Measurements from ENCODE around the gene NOTUM.

Gene NOTUM

DNA sequence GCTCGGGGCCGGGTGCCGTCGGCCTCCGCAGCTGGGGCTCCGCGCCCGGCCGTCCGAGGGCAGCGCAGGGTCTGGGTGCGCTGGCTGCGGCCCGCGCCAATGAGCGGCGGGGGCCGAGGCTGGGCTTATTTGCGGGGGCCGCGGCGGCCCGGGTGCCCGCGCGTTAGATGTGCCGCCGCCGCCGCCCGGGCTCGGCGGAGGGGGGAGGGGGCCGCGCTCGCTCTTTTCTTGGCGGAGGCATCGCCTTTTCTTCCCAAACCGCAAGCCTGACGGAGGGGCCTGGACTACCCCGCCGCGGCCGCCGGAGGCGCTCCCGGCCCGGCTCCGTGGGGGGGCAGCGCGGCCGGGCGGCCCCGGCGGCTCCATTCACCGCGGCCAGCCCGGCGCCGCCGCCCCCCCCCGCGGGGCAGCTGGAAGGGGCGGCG is at the start of gene NOTUM:
NOTUM (minus strand) TSS at position 101 of the 425 bp plus-strand sequence. CDS start 278 bp downstream, outside the sequence.
- peak; percentile 11 for DNase-seq

- no peak for DNase-seq
These were observed 48.4 kb upstream of the NOTUM start for GRCh38 chr17:82009413-82009812.

- DNase-seq, result no peak
These were observed 48.0 kb upstream of the NOTUM start for GRCh38 chr17:82008941-82009405.

DNA sequence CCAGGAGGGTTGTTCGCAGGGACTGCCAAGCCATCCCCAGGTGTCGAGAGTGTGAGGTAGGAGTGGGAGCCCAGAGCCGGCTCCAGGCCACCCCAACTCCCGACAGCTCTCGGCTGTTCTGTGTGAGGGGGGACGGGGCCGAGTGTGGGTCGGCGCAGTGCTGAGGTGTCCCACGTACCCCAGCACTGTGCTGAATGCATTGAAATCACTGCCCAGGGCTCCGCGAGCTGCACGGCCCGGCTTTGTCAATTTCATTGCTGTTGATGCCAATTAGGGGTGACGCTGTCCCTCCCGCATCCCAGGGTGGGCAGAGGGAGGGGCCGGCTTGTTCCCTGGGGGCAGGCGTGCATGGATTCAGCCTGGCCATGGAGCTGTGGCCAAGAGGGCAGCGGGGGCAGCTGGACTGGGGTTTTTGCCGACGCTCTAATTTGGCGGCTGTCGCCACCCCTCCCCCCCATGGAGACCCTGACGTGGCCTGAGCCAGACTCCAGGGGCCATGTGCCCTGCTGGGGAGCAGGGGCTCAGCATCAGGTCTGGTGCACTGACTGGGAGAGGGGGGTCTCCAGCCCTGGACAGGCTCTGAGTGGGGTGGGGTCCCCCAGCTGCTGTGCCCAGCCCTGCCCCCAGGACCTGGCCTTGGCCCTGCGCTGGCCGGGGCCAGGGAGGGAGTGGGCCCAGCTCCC is 47.4 kb upstream of the NOTUM start:
- no peak for DNase-seq

GRCh38 chr17:82007495-82008257 is 46.7 kb upstream of the NOTUM start:
- no peak for DNase-seq

GRCh38 chr17:82007228-82007494 is 46.2 kb upstream of the NOTUM start:
- no peak for DNase-seq

GRCh38 chr17:82006468-82007227 is 45.7 kb upstream of the NOTUM start:
- DNase-seq, result no peak

DNA sequence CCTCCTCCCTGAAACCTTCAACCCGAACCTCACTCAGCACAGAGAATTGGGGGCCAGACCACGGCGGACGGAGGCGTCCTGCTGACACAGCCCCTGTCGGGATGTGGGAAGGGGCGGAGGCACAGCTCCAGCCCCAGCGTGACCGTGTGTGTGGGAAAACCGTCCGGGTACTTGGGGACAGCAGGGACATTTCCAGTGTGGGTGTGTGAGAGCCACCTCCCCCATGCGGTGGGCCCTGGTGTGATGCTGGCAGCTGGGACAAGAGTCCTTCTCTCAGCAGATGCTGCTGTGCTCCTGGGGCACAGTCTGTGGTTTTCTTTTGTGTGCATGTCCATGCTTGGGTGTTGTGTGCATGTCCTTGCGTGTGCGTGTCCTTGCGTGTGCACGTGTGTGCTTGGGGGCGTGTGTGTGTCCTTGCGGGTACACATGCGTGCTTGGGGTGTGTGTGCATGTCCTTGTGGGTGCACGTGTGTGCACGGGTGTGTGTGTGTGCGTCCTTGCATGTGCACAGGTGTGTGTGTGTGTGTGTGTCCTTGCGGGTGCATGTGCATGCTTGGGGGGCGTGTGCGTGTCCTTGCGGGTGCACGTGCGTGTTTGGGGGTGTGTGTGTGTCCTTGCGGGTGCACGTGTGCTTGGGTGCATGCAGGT is 44.8 kb upstream of the NOTUM start:
- no peak for DNase-seq

- DNase-seq, result no peak
These were observed 43.8 kb upstream of the NOTUM start for GRCh38 chr17:82004517-82005455.

DNA sequence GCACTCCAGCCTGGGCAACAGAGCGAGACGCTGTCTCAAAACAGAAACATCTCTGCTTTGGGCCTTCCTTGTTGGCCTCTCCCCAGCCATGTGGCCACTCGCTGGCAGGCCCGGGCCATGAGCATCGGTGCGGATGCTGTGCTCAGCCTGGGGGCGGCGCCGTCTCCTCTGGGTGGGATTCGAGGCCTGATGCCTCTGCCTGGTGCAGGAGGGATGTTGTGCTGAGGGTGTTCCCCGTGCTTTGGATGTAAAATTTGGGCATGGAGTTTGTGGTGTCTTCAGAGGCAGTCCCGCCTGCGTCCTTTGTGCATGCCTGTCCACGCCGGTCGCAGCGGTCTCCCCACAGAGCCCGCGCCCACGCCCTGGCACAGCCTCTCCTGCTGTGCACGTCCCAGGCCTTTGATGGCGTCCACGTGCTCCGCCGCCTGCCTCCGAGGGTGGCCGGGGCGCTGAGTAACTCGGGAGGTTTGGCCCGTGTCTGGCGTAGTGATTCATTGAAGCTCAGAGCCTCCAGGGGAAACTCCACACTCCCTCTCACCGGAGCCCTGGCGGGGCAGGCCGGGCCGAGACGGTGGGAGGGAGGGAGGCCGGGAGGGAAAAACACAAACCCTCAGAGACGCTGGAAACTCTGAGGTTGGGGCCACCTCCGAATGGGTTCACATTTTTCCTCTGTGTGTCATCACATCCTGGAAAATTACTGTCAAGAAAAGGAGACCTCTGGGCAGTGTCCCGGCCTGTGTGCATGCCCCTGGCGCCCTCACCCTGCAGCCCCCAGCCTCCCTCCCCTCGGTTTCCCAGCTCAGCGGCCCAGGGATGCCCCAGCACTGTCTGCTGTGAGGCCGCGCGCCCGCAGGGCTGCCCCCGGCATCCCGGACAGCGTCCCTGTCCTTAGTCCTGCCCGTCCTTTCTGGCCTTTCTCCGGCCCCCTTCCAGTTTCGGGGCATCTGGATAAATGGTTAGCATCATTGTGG is 42.7 kb upstream of the NOTUM start:
- DNase-seq, result no peak

DNA sequence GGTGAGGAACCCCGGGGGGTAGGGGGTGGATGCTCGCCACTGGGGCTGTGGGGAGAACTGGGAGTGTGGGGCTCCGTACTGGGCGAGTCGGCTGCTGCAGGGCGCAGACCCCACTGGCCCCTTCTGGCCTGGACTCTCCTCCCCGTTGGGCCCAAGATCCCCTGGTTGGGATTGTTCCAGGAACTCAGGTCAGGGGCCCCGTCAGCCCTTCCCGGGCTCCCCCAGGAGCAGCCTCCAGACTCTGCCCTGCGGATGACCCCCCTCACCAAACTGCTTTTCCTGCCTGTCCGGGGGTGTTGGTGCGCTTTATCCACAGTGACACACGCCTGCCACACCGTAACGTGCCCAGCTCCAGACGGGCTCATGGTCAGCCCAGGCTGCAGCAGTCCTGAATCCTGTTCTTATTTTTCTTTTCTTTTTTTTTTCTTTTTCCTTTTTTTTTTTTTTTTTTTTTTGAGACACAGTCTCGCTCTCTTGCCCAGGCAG is 40.6 kb upstream of the NOTUM start:
- no peak for DNase-seq

DNA sequence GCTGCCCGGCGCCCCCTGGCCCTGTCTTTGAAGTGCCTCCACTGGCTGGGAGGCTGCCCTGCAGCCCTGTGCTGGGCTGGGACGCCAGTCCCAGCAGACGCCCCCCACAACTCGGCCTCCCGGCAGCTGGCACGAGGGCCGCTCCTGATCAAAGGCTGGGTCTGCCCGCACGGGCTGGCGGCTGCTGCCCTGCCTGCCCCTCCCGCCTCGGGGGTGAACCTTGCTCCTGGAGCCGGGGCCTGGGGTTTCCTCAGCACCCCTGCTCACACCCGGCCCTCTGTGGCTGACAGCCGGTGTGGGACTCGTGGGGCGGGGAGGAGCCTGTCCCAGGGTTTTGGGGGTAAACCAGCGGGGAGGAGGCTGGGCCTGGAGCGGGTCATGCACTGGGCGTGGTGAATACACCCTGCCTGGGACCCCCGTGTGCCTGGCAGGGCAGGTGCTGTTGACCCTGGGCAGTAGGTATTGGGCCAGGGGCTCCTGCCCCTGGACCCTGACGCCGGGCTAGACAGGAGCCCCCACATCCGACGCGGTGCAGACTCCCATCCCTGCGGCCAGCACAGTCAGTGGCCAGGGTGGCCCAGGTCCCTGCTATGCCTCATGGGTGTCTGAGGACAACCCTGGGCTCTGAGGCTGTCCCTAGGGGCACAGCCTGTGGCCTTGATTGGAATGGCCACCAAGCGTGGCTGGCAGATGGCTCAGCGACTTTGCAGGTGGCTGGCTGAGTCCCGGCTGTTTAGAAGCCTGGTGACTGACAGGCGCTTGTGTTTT is 40.0 kb upstream of the NOTUM start:
- no peak for DNase-seq

DNA sequence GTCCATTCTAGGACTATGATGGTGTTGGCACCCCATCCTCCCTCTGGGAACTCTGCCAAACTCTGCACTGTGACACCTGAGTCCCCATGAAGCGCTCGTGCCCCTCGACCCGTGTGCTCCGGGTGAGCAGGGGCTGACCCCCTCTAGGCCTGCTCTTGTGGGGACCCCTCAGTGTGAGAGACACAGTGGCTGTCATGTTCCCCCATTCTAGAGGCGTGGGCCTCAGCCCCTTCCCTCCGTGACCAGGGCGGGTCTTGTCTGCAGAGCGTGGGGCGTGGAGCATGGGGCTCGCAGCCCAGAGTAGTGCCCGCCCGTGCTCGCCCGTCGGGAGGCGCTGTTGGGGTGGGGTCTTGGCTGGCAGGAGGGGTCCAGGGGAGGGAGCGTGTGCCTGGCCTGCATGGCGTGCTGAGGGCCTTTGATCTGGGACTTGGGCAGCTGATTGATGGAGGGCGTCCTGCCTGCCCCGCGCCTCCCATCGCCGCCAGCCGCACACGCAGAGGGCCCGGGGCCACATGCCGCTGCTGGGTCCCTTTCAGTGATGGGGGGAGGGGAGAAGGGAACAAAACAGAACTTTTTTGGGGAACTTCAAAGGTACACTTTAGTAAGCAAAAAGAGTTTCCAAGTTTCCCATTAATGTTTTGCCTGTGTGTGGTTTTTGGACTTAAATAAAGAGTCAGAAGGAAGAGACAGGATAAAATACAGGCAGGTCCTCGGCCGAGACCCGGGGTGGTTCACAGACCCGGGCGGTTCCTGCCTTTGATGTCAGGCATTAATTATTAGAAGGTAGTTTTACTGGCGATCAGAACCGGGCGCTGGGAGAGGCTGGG is 39.2 kb upstream of the NOTUM start:
- DNase-seq, result no peak

GRCh38 chr17:81999587-81999975 is 38.6 kb upstream of the NOTUM start:
- DNase-seq, result no peak

DNA sequence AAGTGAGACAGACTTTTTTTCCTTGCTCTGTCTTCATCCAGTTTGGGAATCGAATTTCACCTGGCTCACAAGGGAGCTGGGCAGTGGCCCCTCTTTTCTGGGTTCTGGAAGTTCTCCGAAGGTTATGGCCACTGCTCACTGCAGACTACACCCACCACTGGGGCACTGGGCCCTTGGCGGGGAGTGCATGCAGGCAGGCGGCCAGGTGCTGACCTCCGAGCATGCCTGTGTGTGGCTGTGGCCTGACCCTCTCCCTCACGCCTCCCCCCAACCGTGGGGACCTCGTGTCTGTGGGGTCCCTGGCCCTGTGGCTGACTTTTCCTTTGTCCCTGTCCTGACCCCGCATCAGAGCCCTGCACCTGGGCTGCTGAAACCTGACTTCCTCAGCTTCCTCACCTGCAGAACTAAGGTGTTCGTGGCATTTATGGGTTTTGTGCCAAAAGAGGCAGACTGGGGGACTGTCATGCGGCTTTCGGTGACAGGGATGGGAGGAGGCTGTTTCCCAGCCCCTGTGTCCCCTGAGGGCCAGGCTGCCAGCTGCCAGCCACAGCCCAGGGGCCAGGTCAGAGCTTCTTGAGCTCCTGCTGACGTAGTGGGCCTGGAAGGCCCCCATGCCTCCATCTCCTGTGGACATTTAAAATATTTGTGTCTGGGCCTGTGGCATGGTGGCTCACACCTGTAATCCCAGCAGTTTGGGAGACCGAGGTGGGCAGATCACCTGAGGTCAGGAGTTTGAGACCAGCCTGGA is 37.9 kb upstream of the NOTUM start:
- no peak for DNase-seq

DNA sequence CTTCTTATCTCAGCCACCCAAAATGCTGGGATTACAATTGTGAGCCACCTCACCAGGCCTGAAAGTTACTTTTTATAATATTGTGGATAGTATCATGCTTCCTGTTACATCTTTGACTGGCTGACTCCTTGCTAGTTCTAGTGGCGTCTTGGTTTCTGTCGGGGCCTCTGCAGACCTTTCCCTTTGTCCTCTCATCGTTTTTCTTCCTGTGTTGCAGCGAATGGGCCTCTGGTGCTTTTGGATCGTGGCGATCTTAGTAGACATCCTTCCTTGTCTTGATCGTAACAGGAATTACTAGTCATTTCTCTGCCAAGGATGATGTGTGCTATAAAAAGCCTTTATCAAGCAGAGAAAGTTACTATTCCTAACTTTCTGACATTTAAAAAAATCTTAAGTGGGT is 37.2 kb upstream of the NOTUM start:
- no peak for DNase-seq

GRCh38 chr17:81996757-81997441 is 35.9 kb upstream of the NOTUM start:
- no peak for DNase-seq
